PC-9 (cell line): ENCODE data around the gene CAPS2. TPM values are rescaled to one million over a fixed set of nuclear protein-coding genes. Genes with fewer than 3 reads are reported as not detected.

ENCODE experiments used
- BruUV-seq: library from RNA; stranded (reverse); fragments of 400-500 nt; replicated peaks from 2 replicates; lab custom pipeline; 2021; lab: Mats Ljungman, UMichigan
- CTCF ChIA-PET: fragments of 300-600 bp; sonication (Branson Sonifier 250); formaldehyde crosslinking; loops from one replicate; lab custom pipeline; 2022; ENCODE audit warnings: antibody characterized with exemption; lab: Charles Lee
- POLR2A ChIA-PET: fragments of 300-600 bp; sonication (Branson Sonifier 250); formaldehyde crosslinking; loops from one replicate; lab custom pipeline; 2022; ENCODE audit warnings: antibody characterized with exemption; ENCODE audit not compliant: unreplicated experiment; lab: Charles Lee
- DNase-seq, 2 experiments: peaks; one replicate each; pipeline versions ENCODE4 v3.0.0 to v3.0.0-alpha.2; 2015 to 2022; ENCODE audit warnings: mixed read lengths in 1 of 2
- H2AFZ ChIP-seq: fragments of 200-600 bp; sonication (generic); 2 replicates; pipeline ENCODE4 v1.8.1; 2017; ENCODE audit warnings: antibody characterized with exemption
- H3F3A ChIP-seq: fragments of 200-600 bp; sonication (generic); 2 replicates; pipeline ENCODE4 v1.8.1; 2017; ENCODE audit warnings: antibody characterized with exemption, mild to moderate bottlenecking, low read depth; ENCODE audit not compliant: insufficient read depth
- H3K27ac ChIP-seq: fragments of 200-600 bp; sonication (generic); 2 replicates; pipeline ENCODE4 v1.6.1; 2016; ENCODE audit warnings: mixed run types
- H3K27me3 ChIP-seq: fragments of 200-600 bp; sonication (generic); 2 replicates; pipeline ENCODE4 v1.6.1; 2016; ENCODE audit warnings: low read depth, mixed run types; ENCODE audit not compliant: insufficient read depth
- H3K36me3 ChIP-seq: fragments of 200-600 bp; sonication (generic); 2 replicates; pipeline ENCODE4 v1.6.1; 2016; ENCODE audit warnings: low read depth, mixed run types
- H3K4me1 ChIP-seq: fragments of 200-600 bp; sonication (generic); replicated peaks from 2 replicates; pipeline ENCODE4 v1.6.1; 2016; ENCODE audit warnings: mixed run types; ENCODE audit not compliant: insufficient read depth
- H3K4me2 ChIP-seq: fragments of 200-600 bp; sonication (generic); 2 replicates; pipeline ENCODE4 v1.6.1; 2017; ENCODE audit warnings: mixed run types
- H3K4me3 ChIP-seq: fragments of 200-600 bp; sonication (generic); 2 replicates; pipeline ENCODE4 v1.6.1; 2016; ENCODE audit warnings: mixed run types
- H3K79me2 ChIP-seq: fragments of 200-600 bp; sonication (generic); 2 replicates; pipeline ENCODE4 v1.6.1; 2017; ENCODE audit warnings: low read depth, mixed run types
- H3K9me2 ChIP-seq: fragments of 200-600 bp; sonication (generic); 2 replicates; pipeline ENCODE4 v1.8.1; 2017; ENCODE audit warnings: mild to moderate bottlenecking; ENCODE audit not compliant: insufficient read depth
- H3K9me3 ChIP-seq: fragments of 200-600 bp; sonication (generic); 2 replicates; pipeline ENCODE4 v1.8.1; 2016; ENCODE audit warnings: low read depth; ENCODE audit not compliant: insufficient read depth
- H4K20me1 ChIP-seq: fragments of 200-600 bp; sonication (generic); 2 replicates; pipeline ENCODE4 v1.8.1; 2017; ENCODE audit not compliant: insufficient read depth
- CTCF ChIP-seq: fragments of 200-600 bp; sonication (generic); conservative IDR thresholded peaks from 2 replicates; pipeline ENCODE4 v1.6.1; 2017; ENCODE audit warnings: mixed run types, antibody characterized with exemption, mild to moderate bottlenecking, moderate library complexity
- EZH2 ChIP-seq: fragments of 200-600 bp; sonication (generic); IDR thresholded peaks from 2 replicates; pipeline ENCODE4 v1.8.0; 2017; ENCODE audit warnings: antibody characterized with exemption, low read depth
- intact Hi-C: fragments of 100-400 bp; cut with micrococcal nuclease; formaldehyde crosslinking; loops from one replicate; pipeline ENCODE4 v1.10.0; 2022; ENCODE audit not compliant: unreplicated experiment
- total RNA-seq: library from RNA; stranded (reverse); gene quantifications from 2 replicates; pipeline ENCODE4 v1.2.3, GENCODE V29; 2021

The CAPS2 gene
- total RNA-seq, 1 experiment from 2014 or later: 19.8 TPM

DNA sequence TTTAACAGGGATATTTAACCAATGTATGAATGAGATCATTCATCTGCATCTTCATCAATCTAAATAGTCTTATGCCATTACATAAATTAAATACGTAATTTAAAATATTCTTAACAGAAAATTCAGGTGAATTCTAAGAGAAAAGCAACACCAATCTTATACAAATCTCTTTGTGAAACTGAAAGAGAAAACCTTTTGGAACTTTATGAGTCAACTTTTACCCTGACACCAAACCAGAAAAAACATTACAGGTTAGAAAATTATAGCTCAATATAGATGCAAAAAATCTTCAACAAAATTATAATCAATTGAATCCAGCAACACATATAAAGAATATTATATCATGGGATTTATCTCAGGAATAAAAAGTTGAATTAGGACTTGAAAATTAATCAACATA, 7.8 kb upstream of the CAPS2 start:
- no peak overlapping the region for H3K27ac ChIP-seq
- no peaks in the 10 kb centered on the region for H3K27me3 ChIP-seq
- BruUV-seq: no TSS peak
- H3K4me1 ChIP-seq: no peaks in the 10 kb centered on the region
- H3K36me3 ChIP-seq: no peaks in the 10 kb centered on the region
- no peak overlapping the region for H3K4me2 ChIP-seq
- TF ChIP-seq CTCF (no peak), EZH2 (no peak)
- ChIA-PET CTCF (no interaction called here), POLR2A (no interaction called here)
- DNase-seq: no peak
- H3K9me3 ChIP-seq: peaks cover 5% of the 10 kb centered on the region
- H3F3A ChIP-seq: no peaks in the 10 kb centered on the region
- H2AFZ ChIP-seq: no peak overlapping the region
- intact Hi-C loops: loop anchor here (10.0 kb wide), 1 partner anchor 697 kb away; the partner anchor contains the start of gene PHLDA1
- H3K4me3 ChIP-seq: no peak overlapping the region
- H3K79me2 ChIP-seq: no peaks in the 10 kb centered on the region
- no peaks in the 10 kb centered on the region for H3K9me2 ChIP-seq
- H4K20me1 ChIP-seq: no peaks in the 10 kb centered on the region

GRCh38 chr12:75334384-75335030, 4.4 kb upstream of the CAPS2 start, which contains the start of gene GLIPR1L1:
Gene GLIPR1L1, plus strand, starts transcription at chr12:75334670. Its CDS starts 59 bp downstream, at chr12:75334729.
- ChIA-PET CTCF (no interaction called here), POLR2A (interaction anchor here (0.6 kb wide), 1 partner anchor 632 kb away, joined by 8 read pairs; no protein-coding TSS in a partner anchor)
- Histone ChIP-seq H3K9me3 (peaks cover 5% of the 10 kb centered on the region; the same call in 1 of the 2 replicates), H3K36me3 (no peaks in the 10 kb centered on the region), H3K27ac (no peak within 1 kb of the TSS), H3K27me3 (no peaks in the 10 kb centered on the region), H3K4me2 (peak within 1 kb of the TSS; percentile 46), H2AFZ (peak within 1 kb of the TSS; percentile 25; the same call in 1 of the 2 replicates), H3K9me2 (no peaks in the 10 kb centered on the region), H3K79me2 (no peaks in the 10 kb centered on the region), H3K4me3 (peak within 1 kb of the TSS; percentile 16; the same call in 1 of the 2 replicates), H4K20me1 (no peaks in the 10 kb centered on the region), H3K4me1 (peaks cover 3% of the 10 kb centered on the region; the same call in 1 of the 2 replicates), H3F3A (no peaks in the 10 kb centered on the region)
- intact Hi-C loops: loop anchor here (5.0 to 10.0 kb wide), 2 partner anchors 178 to 700 kb away; partner anchors contain the start of genes KRR1 and PHLDA1
- TF ChIP-seq CTCF: peak; percentile 77
- no peak for TF ChIP-seq EZH2
- no TSS peak for BruUV-seq
- peak; percentile 16 to 45 for DNase-seq

- Histone ChIP-seq H3K4me2 (no peak overlapping the region), H3K9me2 (peaks cover 5% of the 10 kb centered on the region; the same call in 1 of the 2 replicates), H3K4me3 (no peak overlapping the region), H3K4me1 (peaks cover 5% of the 10 kb centered on the region; the same call in 1 of the 2 replicates), H3K27ac (no peak overlapping the region), H3K9me3 (no peaks in the 10 kb centered on the region), H3K36me3 (no peaks in the 10 kb centered on the region), H3K79me2 (no peaks in the 10 kb centered on the region), H3F3A (no peaks in the 10 kb centered on the region), H3K27me3 (no peaks in the 10 kb centered on the region), H2AFZ (no peak overlapping the region), H4K20me1 (no peaks in the 10 kb centered on the region)
- no peak for TF ChIP-seq CTCF
- no peak for TF ChIP-seq EZH2
- POLR2A ChIA-PET: no interaction called here
- no peak for DNase-seq
- BruUV-seq: no TSS peak
- CTCF ChIA-PET: no interaction called here
- intact Hi-C loops: no loop called here
These were observed 2.5 kb downstream of the CAPS2 start for GRCh38 chr12:75327642-75328041.
